GM18508 (cell line): Measurements from ENCODE around the gene HERPUD1.
A peak's percentile ranks its signal among the peaks of the same experiment; 100 is the strongest.
"Not testable (repeated sequence)": the region's sequence is repeated elsewhere in the genome, so short reads cannot be mapped to it uniquely, and the experiment has no call there.

Experiments used
- ATAC-seq: cut with Tn5 transposase; IDR thresholded peaks from one replicate; pipeline ENCODE4 v1.9.1; 2021; ENCODE audit warnings: moderate number of reproducible peaks; ENCODE audit not compliant: insufficient read depth, unreplicated experiment

Gene HERPUD1

GRCh38 chr16:56932721-56933619 lies 1.0 kb downstream of the HERPUD1 start:
- ATAC-seq, result peak; percentile 3

GRCh38 chr16:56933828-56934598 lies 2.1 kb downstream of the HERPUD1 start:
- no peak for ATAC-seq

- ATAC-seq, result not testable (repeated sequence)
These were observed 2.7 kb downstream of the HERPUD1 start for GRCh38 chr16:56934599-56935145.

GRCh38 chr16:56935201-56935600 lies 3.3 kb downstream of the HERPUD1 start:
- no peak for ATAC-seq

- no peak for ATAC-seq
These were observed 4.5 kb downstream of the HERPUD1 start for GRCh38 chr16:56936491-56936890.

GRCh38 chr16:56936950-56937349 lies 5.0 kb downstream of the HERPUD1 start:
- ATAC-seq, result no peak

- ATAC-seq, result no peak
These were observed 6.9 kb downstream of the HERPUD1 start for GRCh38 chr16:56938664-56939513.

- ATAC-seq, result no peak
These were observed 7.9 kb downstream of the HERPUD1 start for GRCh38 chr16:56939801-56940200.

- ATAC-seq, result no peak
These were observed 9.2 kb downstream of the HERPUD1 start for GRCh38 chr16:56941092-56941491.

GRCh38 chr16:56941856-56942331 lies 10.0 kb downstream of the HERPUD1 start:
- ATAC-seq, result no peak

GRCh38 chr16:56943761-56944375 lies 11.9 kb downstream of the HERPUD1 start:
- ATAC-seq, result no peak

- ATAC-seq, result no peak
These were observed 13.3 kb downstream of the HERPUD1 start for GRCh38 chr16:56944954-56945839.

GRCh38 chr16:56945847-56946527 lies 14.0 kb downstream of the HERPUD1 start:
- no peak for ATAC-seq

GRCh38 chr16:56946767-56947603 lies 15.0 kb downstream of the HERPUD1 start:
- ATAC-seq, result no peak

GRCh38 chr16:56947604-56947995 lies 15.7 kb downstream of the HERPUD1 start:
- no peak for ATAC-seq

GRCh38 chr16:56948234-56948633 lies 16.3 kb downstream of the HERPUD1 start:
- no peak for ATAC-seq

- ATAC-seq, result no peak
These were observed 18.1 kb downstream of the HERPUD1 start for GRCh38 chr16:56950051-56950450.
